Neutrophil (primary cell): ENCODE measurements around the gene FOSB.

Experiments
- H3K27ac ChIP-seq: fragments of 200-600 bp; sonication (generic); 2 replicates; pipeline ENCODE4 v1.5.1; 2016; ENCODE audit warnings: mild to moderate bottlenecking, moderate library complexity
- H3K27me3 ChIP-seq: fragments of 200-600 bp; sonication (generic); 2 replicates; pipeline ENCODE4 v1.6.0; 2016; ENCODE audit warnings: mild to moderate bottlenecking
- H3K36me3 ChIP-seq: fragments of 200-600 bp; sonication (generic); 2 replicates; pipeline ENCODE4 v1.5.1; 2017
- H3K4me1 ChIP-seq, 2 experiments: fragments of 200-600 bp in 1 of 2; sonication (generic) in 1 of 2; 1 replicate in 1 of 2; 2 replicates in 1 of 2; pipeline versions ENCODE4 v1.5.1 to v1.6.1; 2013 to 2016; ENCODE audit warnings: low read depth in 1 of 2, low read length in 1 of 2, mild to moderate bottlenecking in 1 of 2, moderate library complexity in 1 of 2; ENCODE audit not compliant: control insufficient read depth in 1 of 2, insufficient read depth in 1 of 2
- H3K4me3 ChIP-seq, 2 experiments: fragments of 200-600 bp in 1 of 2; sonication (generic) in 1 of 2; 1 replicate in 1 of 2; 2 replicates in 1 of 2; pipeline ENCODE4 v1.5.1; 2013 to 2016; ENCODE audit warnings: low read depth in 1 of 2, low read length in 1 of 2, mild to moderate bottlenecking in 1 of 2, moderate library complexity in 1 of 2
- H3K9me3 ChIP-seq: fragments of 200-600 bp; sonication (generic); 2 replicates; pipeline ENCODE4 v1.5.1; 2016
- TF ChIP-seq, protein P1 (sequence below): fragments of 200-600 bp; sonication (generic); IDR thresholded peaks from 2 replicates; pipeline ENCODE4 v1.5.1; 2016; ENCODE audit warnings: antibody characterized with exemption

The FOSB gene

DNA sequence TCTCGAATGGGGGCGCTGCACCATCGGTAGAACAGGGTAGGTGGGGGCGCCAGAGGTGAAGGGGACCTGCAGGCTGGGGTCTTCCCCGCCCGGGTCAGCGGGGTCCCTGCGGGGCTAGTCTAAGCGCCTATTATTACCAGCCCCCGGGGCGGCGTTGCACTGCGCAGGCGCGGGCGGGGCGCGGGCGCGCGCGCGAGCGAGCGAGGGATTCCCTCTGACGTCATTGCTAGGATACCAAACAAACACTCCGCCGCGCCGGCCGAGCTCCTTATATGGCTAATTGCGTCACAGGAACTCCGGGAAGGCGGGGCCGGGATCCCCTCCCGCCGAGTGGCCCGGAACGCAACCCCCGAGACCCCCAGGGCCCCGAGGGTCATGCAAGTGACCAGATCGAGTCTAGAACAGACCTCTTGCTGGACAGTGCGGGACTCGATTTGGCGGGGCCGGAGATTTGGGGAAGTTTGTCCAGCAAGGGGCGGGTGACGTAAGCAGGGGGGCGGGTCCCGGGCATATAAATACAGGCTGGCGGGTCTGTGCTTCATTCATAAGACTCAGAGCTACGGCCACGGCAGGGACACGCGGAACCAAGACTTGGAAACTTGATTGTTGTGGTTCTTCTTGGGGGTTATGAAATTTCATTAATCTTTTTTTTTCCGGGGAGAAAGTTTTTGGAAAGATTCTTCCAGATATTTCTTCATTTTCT lies at the start of gene FOSB:
TSS of gene FOSB (plus strand) at position 541 of the 703 bp plus-strand sequence. CDS start 591 bp downstream, outside the sequence.
- H3K27me3 ChIP-seq: peaks cover 64% of the 10 kb centered on the region
- no peaks in the 10 kb centered on the region for H3K36me3 ChIP-seq
- TF ChIP-seq, protein P1, sequence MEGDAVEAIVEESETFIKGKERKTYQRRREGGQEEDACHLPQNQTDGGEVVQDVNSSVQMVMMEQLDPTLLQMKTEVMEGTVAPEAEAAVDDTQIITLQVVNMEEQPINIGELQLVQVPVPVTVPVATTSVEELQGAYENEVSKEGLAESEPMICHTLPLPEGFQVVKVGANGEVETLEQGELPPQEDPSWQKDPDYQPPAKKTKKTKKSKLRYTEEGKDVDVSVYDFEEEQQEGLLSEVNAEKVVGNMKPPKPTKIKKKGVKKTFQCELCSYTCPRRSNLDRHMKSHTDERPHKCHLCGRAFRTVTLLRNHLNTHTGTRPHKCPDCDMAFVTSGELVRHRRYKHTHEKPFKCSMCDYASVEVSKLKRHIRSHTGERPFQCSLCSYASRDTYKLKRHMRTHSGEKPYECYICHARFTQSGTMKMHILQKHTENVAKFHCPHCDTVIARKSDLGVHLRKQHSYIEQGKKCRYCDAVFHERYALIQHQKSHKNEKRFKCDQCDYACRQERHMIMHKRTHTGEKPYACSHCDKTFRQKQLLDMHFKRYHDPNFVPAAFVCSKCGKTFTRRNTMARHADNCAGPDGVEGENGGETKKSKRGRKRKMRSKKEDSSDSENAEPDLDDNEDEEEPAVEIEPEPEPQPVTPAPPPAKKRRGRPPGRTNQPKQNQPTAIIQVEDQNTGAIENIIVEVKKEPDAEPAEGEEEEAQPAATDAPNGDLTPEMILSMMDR: peak; percentile 36

DNA sequence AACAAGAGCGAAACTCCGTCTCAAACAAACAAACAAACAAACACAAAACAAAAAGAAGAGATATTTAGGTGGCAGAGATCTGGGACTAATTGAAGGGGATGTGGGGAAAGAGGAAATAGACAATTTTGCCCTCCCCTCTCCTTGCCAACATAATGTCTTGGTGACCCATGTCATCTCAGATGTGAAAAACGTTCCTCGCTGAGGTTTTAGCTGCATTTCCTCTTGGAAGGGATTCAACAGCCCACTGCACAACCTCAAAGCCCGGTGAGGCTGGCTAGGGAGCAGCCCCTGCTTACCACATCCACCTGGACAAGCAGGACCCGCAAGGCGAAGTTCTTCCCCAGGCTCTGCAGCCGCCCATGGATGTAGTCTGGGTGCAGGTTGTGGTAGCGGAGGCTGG lies 49.0 kb upstream of the FOSB start:
- H3K4me1 ChIP-seq: peaks cover 17 to 22% of the 10 kb centered on the region in 2 experiments

More for the DNA sequence above, at the start of gene FOSB:
- H3K27ac ChIP-seq: peak within 1 kb of the TSS; percentile 91
- peaks cover 32 to 37% of the 10 kb centered on the region in 2 experiments for H3K4me1 ChIP-seq
- no peaks in the 10 kb centered on the region for H3K9me3 ChIP-seq
- peak within 1 kb of the TSS; percentile 66 to 73 for H3K4me3 ChIP-seq

DNA sequence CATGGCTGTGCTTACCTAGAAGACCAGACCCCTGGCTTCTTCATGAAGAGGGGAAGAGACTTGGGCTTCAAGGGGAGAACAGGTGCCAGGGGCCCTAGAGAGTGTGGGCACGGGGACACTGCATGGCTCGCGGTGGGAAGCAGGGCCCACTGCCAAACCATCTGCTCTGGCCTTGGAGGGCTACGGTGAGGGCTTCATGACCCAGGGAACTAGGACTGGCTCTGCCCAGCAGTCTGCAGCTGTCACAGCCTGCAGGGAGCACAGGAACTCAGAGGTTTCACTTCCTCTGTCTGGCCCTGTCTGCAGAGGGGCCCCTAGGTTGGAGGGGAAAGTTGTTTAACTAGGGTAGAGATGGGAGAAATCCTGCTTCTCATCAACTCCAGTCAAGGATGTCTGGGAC lies 48.4 kb upstream of the FOSB start:
- Histone ChIP-seq H3K27ac (no peak overlapping the region), H3K4me3 (no peak overlapping the region), H3K4me1 (peaks cover 23 to 27% of the 10 kb centered on the region in 2 experiments)

More for the DNA sequence above, 49.0 kb upstream of the FOSB start:
- Histone ChIP-seq H3K4me3 (no peak overlapping the region), H3K9me3 (no peaks in the 10 kb centered on the region), H3K36me3 (peaks cover 3% of the 10 kb centered on the region), H3K27ac (no peak overlapping the region), H3K27me3 (no peaks in the 10 kb centered on the region)
- TF ChIP-seq, protein P1: no peak

DNA sequence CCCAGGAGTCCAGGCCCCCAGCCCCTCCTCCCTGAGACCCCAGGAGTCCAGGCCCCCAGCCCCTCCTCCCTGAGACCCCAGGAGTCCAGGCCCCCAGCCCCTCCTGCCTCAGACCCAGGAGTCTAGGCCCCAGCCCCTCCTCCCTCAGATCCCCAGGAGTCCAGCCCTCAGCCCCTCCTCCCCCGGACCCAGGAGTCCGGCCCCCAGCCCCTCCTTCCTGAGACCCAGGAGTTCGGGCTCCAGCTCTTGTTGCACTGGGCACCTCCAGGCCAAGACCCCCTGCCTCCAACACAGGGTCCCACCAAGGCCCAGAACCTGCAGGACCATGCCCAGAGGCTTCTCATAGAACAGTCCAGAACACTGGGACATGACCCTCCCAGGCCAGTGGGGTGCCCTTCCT lies 47.9 kb upstream of the FOSB start:
- TF ChIP-seq, protein P1: no peak
- H3K4me3 ChIP-seq: no peak overlapping the region
- H3K9me3 ChIP-seq: no peaks in the 10 kb centered on the region
- H3K27me3 ChIP-seq: no peaks in the 10 kb centered on the region
- no peaks in the 10 kb centered on the region for H3K36me3 ChIP-seq
- H3K4me1 ChIP-seq: peaks cover 26 to 27% of the 10 kb centered on the region in 2 experiments
- no peak overlapping the region for H3K27ac ChIP-seq

More for the DNA sequence above, 48.4 kb upstream of the FOSB start:
- Histone ChIP-seq H3K27me3 (no peaks in the 10 kb centered on the region), H3K36me3 (no peaks in the 10 kb centered on the region), H3K9me3 (no peaks in the 10 kb centered on the region)
- TF ChIP-seq, protein P1: no peak

DNA sequence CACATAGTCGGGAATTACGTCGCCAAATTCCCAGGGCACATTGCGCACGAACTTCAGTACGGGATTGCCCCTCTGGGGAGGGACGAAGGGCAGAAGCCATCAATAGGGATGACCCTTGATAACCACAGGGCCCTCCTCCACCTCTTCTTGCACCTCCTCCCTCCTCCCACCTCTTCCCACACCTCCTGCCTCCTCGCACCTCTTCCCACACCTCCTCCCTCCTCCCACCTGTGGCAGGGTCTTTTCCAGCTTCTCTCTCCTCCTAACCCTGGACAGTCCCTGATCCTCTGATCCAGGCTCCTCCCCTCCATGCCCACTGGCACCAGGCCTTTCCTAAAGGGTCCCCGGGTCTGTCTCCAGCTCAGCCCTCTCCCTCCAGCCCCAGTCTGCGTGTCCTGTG lies 47.4 kb upstream of the FOSB start:
- H3K4me1 ChIP-seq: peaks cover 26 to 27% of the 10 kb centered on the region in 2 experiments
- H3K4me3 ChIP-seq: no peak overlapping the region
- TF ChIP-seq, protein P1: no peak
- no peaks in the 10 kb centered on the region for H3K9me3 ChIP-seq
- H3K27me3 ChIP-seq: no peaks in the 10 kb centered on the region
- no peak overlapping the region for H3K27ac ChIP-seq
- no peaks in the 10 kb centered on the region for H3K36me3 ChIP-seq
